Panc1 (cell line): ENCODE measurements around the gene CACNB1. TPM values are rescaled to one million over a fixed set of nuclear protein-coding genes. Genes with fewer than 3 reads are reported as not detected.

ENCODE experiments used
- ATAC-seq: fragments of 200-7000 bp; cut with Tn5 transposase; 2 replicates; pipeline ENCODE4 v1.9.1; 2020; ENCODE audit warnings: mild to moderate bottlenecking, moderate library complexity
- BruUV-seq: library from RNA; stranded (reverse); fragments of 400-500 nt; replicated peaks from 2 replicates; lab custom pipeline; 2021; lab: Mats Ljungman, UMichigan
- CTCF ChIA-PET: fragments of 300-600 bp; sonication (Branson Sonifier 250); formaldehyde crosslinking; loops from one replicate; lab custom pipeline; 2022; ENCODE audit warnings: antibody characterized with exemption; lab: Charles Lee
- POLR2A ChIA-PET: fragments of 300-600 bp; sonication (Branson Sonifier 250); formaldehyde crosslinking; loops from one replicate; lab custom pipeline; 2022; ENCODE audit warnings: antibody characterized with exemption; lab: Charles Lee
- DNase-seq: peaks from one replicate; pipeline ENCODE4 v3.0.0-alpha.2; 2010; ENCODE audit warnings: low read depth, low spot score
- H3K27ac ChIP-seq: 2 replicates; pipeline ENCODE4 v1.5.1; 2011; ENCODE audit warnings: mild to moderate bottlenecking, low read length, inconsistent platforms
- H3K27me3 ChIP-seq: fragments of 200-500 bp; sonication (Bioruptor generic); 2 replicates; pipeline ENCODE4 v1.6.0; 2014; ENCODE audit warnings: low read length, inconsistent platforms; ENCODE audit not compliant: control insufficient read depth, insufficient read depth
- H3K36me3 ChIP-seq: fragments of 200-500 bp; sonication (Bioruptor generic); 2 replicates; pipeline ENCODE4 v1.5.1; 2014; ENCODE audit warnings: inconsistent platforms, mild to moderate bottlenecking, low read length, moderate library complexity; ENCODE audit not compliant: control insufficient read depth, insufficient read depth
- H3K4me1 ChIP-seq: 2 replicates; pipeline ENCODE4 v1.5.1; 2011; ENCODE audit warnings: inconsistent platforms, mild to moderate bottlenecking, low read length, moderate library complexity; ENCODE audit not compliant: control insufficient read depth, insufficient read depth
- H3K4me3 ChIP-seq, 2 experiments: 2 replicates each; pipeline ENCODE4 v1.5.1; 2011 to 2012; ENCODE audit warnings: low read depth in 2 of 2, low read length in 2 of 2, mild to moderate bottlenecking in 2 of 2, inconsistent platforms in 1 of 2, moderate library complexity in 1 of 2
- H3K9me3 ChIP-seq: fragments of 200-500 bp; sonication (Bioruptor generic); 2 replicates; pipeline ENCODE4 v1.5.1; 2014; ENCODE audit warnings: low read depth, mild to moderate bottlenecking, inconsistent platforms, low read length, moderate library complexity; ENCODE audit not compliant: control insufficient read depth, insufficient read depth
- POLR2AphosphoS5 ChIP-seq: IDR thresholded peaks from 2 replicates; pipeline ENCODE4 v1.6.1; 2012; ENCODE audit warnings: mild to moderate bottlenecking, low read depth, low read length, moderate library complexity
- SIN3A ChIP-seq: IDR thresholded peaks from 2 replicates; pipeline ENCODE4 v1.6.1; 2012; ENCODE audit warnings: low read depth, mild to moderate bottlenecking, low read length, moderate library complexity, borderline replicate concordance; ENCODE audit not compliant: insufficient read depth
- TCF7L2 ChIP-seq: IDR thresholded peaks from 2 replicates; pipeline ENCODE4 v1.6.1; 2011; ENCODE audit warnings: mild to moderate bottlenecking, low read depth, low read length, inconsistent platforms
- in situ Hi-C: cut with HindIII; loops from 2 replicates; pipeline ENCODE4 v1.10.0; 2016; ENCODE audit warnings: low sequenced_read_pairs, low pct_unique_long_range_greater_than_20kb
- intact Hi-C: fragments of 100-400 bp; cut with micrococcal nuclease; formaldehyde crosslinking; loops from one replicate; pipeline ENCODE4 v1.10.0; 2022; ENCODE audit not compliant: unreplicated experiment
- total RNA-seq: library from RNA; stranded (reverse); gene quantifications from one replicate; pipeline ENCODE4 v1.2.1, GENCODE V29; 2021; ENCODE audit not compliant: unreplicated experiment
- TF ChIP-seq, protein P1 (sequence below), 2 experiments: IDR thresholded peaks; 2 replicates each; pipeline ENCODE4 v1.6.1; 2011 to 2012; ENCODE audit warnings: low read depth in 2 of 2, control low read depth in 1 of 2, low read length in 1 of 2, mild to moderate bottlenecking in 1 of 2, moderate library complexity in 1 of 2; ENCODE audit not compliant: insufficient read depth in 1 of 2
- TF ChIP-seq, protein P2 (sequence below): fragments of 450-650 bp; IDR thresholded peaks from 2 replicates; pipeline ENCODE4 v1.5.1; 2017; ENCODE audit warnings: mild to moderate bottlenecking

Gene CACNB1
- total RNA-seq, 1 experiment from 2014 or later, result 14.9 TPM

DNA sequence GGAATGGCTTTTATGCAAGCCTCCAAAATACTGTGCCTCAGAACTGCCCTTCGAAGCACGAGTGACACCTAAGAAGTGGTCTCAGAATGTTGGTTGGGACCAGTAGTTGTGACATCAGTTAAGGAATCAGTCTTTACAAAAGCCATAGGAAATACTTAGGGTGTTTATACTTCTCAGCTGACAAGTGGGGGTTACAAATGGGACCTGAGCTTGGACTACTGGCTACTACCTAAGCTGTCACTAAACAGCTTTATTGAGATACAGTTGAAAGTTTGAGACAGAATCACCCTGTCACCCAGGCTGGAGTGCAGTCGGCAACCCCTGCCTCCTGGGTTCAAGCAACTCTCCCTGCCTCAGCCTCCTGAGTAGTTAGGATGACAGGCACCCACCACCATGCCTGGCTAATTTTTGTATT lies 7.7 kb upstream of the CACNB1 start:
- DNase-seq (no peak), ATAC-seq (peak; percentile 10; the same call in 1 of the 2 replicates)
- ChIA-PET CTCF (interaction anchor here (0.8 kb wide), 1 partner anchor 194 kb away, joined by 6 read pairs; no protein-coding TSS in a partner anchor), POLR2A (interaction anchor here (0.5 to 0.8 kb wide), 2 partner anchors 85 to 379 kb away, joined by 4 to 7 read pairs; no protein-coding TSS in a partner anchor)
- intact Hi-C loops (no loop called here), in situ Hi-C loops (no loop called here)
- H3K4me3 ChIP-seq, result no peak overlapping the region
- H3K4me1 ChIP-seq, result peaks cover 6% of the 10 kb centered on the region
- peaks cover 15% of the 10 kb centered on the region; the same call in 1 of the 2 replicates for H3K36me3 ChIP-seq
- no TSS peak for BruUV-seq
- TF ChIP-seq SIN3A (no peak), TCF7L2 (no peak), POLR2AphosphoS5 (no peak; the same call in 1 of the 2 replicates)
- TF ChIP-seq, protein P1, sequence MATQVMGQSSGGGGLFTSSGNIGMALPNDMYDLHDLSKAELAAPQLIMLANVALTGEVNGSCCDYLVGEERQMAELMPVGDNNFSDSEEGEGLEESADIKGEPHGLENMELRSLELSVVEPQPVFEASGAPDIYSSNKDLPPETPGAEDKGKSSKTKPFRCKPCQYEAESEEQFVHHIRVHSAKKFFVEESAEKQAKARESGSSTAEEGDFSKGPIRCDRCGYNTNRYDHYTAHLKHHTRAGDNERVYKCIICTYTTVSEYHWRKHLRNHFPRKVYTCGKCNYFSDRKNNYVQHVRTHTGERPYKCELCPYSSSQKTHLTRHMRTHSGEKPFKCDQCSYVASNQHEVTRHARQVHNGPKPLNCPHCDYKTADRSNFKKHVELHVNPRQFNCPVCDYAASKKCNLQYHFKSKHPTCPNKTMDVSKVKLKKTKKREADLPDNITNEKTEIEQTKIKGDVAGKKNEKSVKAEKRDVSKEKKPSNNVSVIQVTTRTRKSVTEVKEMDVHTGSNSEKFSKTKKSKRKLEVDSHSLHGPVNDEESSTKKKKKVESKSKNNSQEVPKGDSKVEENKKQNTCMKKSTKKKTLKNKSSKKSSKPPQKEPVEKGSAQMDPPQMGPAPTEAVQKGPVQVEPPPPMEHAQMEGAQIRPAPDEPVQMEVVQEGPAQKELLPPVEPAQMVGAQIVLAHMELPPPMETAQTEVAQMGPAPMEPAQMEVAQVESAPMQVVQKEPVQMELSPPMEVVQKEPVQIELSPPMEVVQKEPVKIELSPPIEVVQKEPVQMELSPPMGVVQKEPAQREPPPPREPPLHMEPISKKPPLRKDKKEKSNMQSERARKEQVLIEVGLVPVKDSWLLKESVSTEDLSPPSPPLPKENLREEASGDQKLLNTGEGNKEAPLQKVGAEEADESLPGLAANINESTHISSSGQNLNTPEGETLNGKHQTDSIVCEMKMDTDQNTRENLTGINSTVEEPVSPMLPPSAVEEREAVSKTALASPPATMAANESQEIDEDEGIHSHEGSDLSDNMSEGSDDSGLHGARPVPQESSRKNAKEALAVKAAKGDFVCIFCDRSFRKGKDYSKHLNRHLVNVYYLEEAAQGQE (IDR thresholded peaks at IDR 0.05; ENCODE audit: insufficient read depth in 1 of 2, low read depth in 2 of 2, low read length in 1 of 2), result no peak
- TF ChIP-seq, protein P2, sequence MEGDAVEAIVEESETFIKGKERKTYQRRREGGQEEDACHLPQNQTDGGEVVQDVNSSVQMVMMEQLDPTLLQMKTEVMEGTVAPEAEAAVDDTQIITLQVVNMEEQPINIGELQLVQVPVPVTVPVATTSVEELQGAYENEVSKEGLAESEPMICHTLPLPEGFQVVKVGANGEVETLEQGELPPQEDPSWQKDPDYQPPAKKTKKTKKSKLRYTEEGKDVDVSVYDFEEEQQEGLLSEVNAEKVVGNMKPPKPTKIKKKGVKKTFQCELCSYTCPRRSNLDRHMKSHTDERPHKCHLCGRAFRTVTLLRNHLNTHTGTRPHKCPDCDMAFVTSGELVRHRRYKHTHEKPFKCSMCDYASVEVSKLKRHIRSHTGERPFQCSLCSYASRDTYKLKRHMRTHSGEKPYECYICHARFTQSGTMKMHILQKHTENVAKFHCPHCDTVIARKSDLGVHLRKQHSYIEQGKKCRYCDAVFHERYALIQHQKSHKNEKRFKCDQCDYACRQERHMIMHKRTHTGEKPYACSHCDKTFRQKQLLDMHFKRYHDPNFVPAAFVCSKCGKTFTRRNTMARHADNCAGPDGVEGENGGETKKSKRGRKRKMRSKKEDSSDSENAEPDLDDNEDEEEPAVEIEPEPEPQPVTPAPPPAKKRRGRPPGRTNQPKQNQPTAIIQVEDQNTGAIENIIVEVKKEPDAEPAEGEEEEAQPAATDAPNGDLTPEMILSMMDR, result no peak
- no peak overlapping the region for H3K27ac ChIP-seq
- H3K9me3 ChIP-seq, result no peaks in the 10 kb centered on the region
- no peaks in the 10 kb centered on the region for H3K27me3 ChIP-seq

DNA sequence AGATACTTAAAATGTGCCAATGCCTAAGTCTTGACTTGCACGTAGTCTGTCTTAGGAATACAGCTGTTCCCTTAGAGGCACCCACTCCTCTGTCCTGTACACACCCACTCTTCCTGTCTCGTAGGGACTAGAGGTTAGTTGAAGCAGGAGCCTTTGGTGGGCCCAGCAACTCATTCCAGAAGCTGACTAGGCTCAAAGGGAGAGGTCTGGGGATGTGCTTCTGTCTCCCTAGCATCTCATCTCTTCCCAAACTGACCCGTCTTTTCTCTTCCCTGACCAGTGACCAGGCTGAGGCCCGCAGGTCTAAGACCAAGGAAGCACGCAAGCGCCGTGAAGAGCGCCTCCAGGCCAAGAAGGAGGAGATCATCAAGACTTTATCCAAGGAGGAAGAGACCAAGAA lies 6.8 kb upstream of the CACNB1 start:
- H3K4me1 ChIP-seq, result peaks cover 4% of the 10 kb centered on the region
- BruUV-seq, result no TSS peak
- intact Hi-C loops, result no loop called here
- CTCF ChIA-PET, result no interaction called here
- TF ChIP-seq, protein P1 (IDR thresholded peaks at IDR 0.05; ENCODE audit: insufficient read depth in 1 of 2, low read depth in 2 of 2, low read length in 1 of 2), result no peak
- TF ChIP-seq TCF7L2, result no peak
- H3K27me3 ChIP-seq, result no peaks in the 10 kb centered on the region
- peaks cover 15% of the 10 kb centered on the region; the same call in 1 of the 2 replicates for H3K36me3 ChIP-seq
- DNase-seq, result no peak
- H3K9me3 ChIP-seq, result no peaks in the 10 kb centered on the region
- in situ Hi-C loops, result no loop called here
- no peak overlapping the region for H3K27ac ChIP-seq
- ATAC-seq, result no peak
- POLR2A ChIA-PET, result no interaction called here
- H3K4me3 ChIP-seq, result no peak overlapping the region
